ENCODE results near the gene PSD4. TPM values are rescaled to one million over a fixed set of nuclear protein-coding genes. Genes with fewer than 3 reads are reported as not detected.

The PSD4 gene
- polyA plus RNA-seq, 1 donor from 2014 or later = 0.67 TPM

GRCh38 chr2:113131352-113132185, 42.2 kb upstream of the PSD4 start:
- Histone ChIP-seq H3K27ac (ENCODE audit: low read length) (no peak overlapping the region), H4K20me1 (ENCODE audit: insufficient read depth) (no peaks in the 10 kb centered on the region), H3K4me2 (ENCODE audit: low read length) (no peak overlapping the region), H3K9ac (ENCODE audit: low read length) (no peak overlapping the region), H3K79me2 (replicated peaks; ENCODE audit: insufficient read depth, low read length) (no peaks in the 10 kb centered on the region), H3K9me3 (ENCODE audit: low read length) (no peaks in the 10 kb centered on the region), H3K4me3 (ENCODE audit: low read length) (no peak overlapping the region), H3K27me3 (ENCODE audit: insufficient read depth, low read depth, low read length) (no peaks in the 10 kb centered on the region), H2AFZ (ENCODE audit: low read depth, low read length) (no peak overlapping the region), H3K36me3 (ENCODE audit: insufficient read depth, low read length) (no peaks in the 10 kb centered on the region), H3K9me2 (ENCODE audit: insufficient read depth, low read length) (no peaks in the 10 kb centered on the region), H3F3A (ENCODE audit: insufficient read depth, low read length, poor library complexity, severe bottlenecking) (no peaks in the 10 kb centered on the region)
- TF ChIP-seq TAF1 (IDR thresholded peaks at IDR 0.05; ENCODE audit: low read depth) (no peak), POLR2AphosphoS5 (IDR thresholded peaks at IDR 0.05) (no peak), EP300 (conservative IDR thresholded peaks at IDR 0.05; ENCODE audit: poor library complexity, severe bottlenecking) (no peak), CTCF (IDR thresholded peaks at IDR 0.05; ENCODE audit: poor library complexity, severe bottlenecking) (no peak), RAD21 (conservative IDR thresholded peaks at IDR 0.05) (no peak), MXI1 (conservative IDR thresholded peaks at IDR 0.05; ENCODE audit: poor library complexity, severe bottlenecking) (no peak), EZH2 (IDR thresholded peaks at IDR 0.05; ENCODE audit: borderline replicate concordance, insufficient read depth, low read length, poor library complexity, severe bottlenecking) (no peak), SMC3 (conservative IDR thresholded peaks at IDR 0.05; ENCODE audit: poor library complexity) (no peak), REST (IDR thresholded peaks at IDR 0.05; ENCODE audit: borderline replicate concordance) (no peak)

GRCh38 chr2:113132414-113133021, 41.3 kb upstream of the PSD4 start:
- no peak overlapping the region for H2AFZ ChIP-seq (ENCODE audit: low read depth, low read length)
- TF ChIP-seq EP300 (conservative IDR thresholded peaks at IDR 0.05; ENCODE audit: poor library complexity, severe bottlenecking) = no peak
- TF ChIP-seq MXI1 (conservative IDR thresholded peaks at IDR 0.05; ENCODE audit: poor library complexity, severe bottlenecking) = no peak
- no peak for TF ChIP-seq SMC3 (conservative IDR thresholded peaks at IDR 0.05; ENCODE audit: poor library complexity)
- TF ChIP-seq CTCF (IDR thresholded peaks at IDR 0.05; ENCODE audit: poor library complexity, severe bottlenecking) = no peak

More at GRCh38 chr2:113132414-113133021, 41.3 kb upstream of the PSD4 start:
- Histone ChIP-seq H3K79me2 (replicated peaks; ENCODE audit: insufficient read depth, low read length) (no peaks in the 10 kb centered on the region), H3K36me3 (ENCODE audit: insufficient read depth, low read length) (no peaks in the 10 kb centered on the region), H3K27ac (ENCODE audit: low read length) (no peak overlapping the region), H3K4me3 (ENCODE audit: low read length) (no peak overlapping the region), H3K4me2 (ENCODE audit: low read length) (no peak overlapping the region), H3K9ac (ENCODE audit: low read length) (no peak overlapping the region), H3K9me3 (ENCODE audit: low read length) (no peaks in the 10 kb centered on the region), H3K9me2 (ENCODE audit: insufficient read depth, low read length) (no peaks in the 10 kb centered on the region), H3F3A (ENCODE audit: insufficient read depth, low read length, poor library complexity, severe bottlenecking) (no peaks in the 10 kb centered on the region), H3K27me3 (ENCODE audit: insufficient read depth, low read depth, low read length) (no peaks in the 10 kb centered on the region), H4K20me1 (ENCODE audit: insufficient read depth) (no peaks in the 10 kb centered on the region)
